ENCODE data around the gene EXOC6B.

The EXOC6B gene

GRCh38 chr2:72155737-72156136 lies 670.1 kb downstream of the EXOC6B start:
- no peak for DNase-seq (ENCODE audit: extremely low spot score)
- ChIA-PET CTCF (interaction anchor here (1.4 to 7.7 kb wide), 3 partner anchors 18 to 233 kb away, joined by 3 to 75 read pairs (median 5); no protein-coding TSS in a partner anchor), POLR2A (no interaction called here)
- no peak for TF ChIP-seq CTCF (IDR thresholded peaks at IDR 0.05; ENCODE audit: control extremely low read depth, extremely low read depth, low read depth, missing control alignments)

GRCh38 chr2:72155151-72155550 lies 670.7 kb downstream of the EXOC6B start:
- no peak for TF ChIP-seq CTCF (IDR thresholded peaks at IDR 0.05; ENCODE audit: control extremely low read depth, extremely low read depth, low read depth, missing control alignments)
- CTCF ChIA-PET: interaction anchor here (7.7 kb wide), 1 partner anchor 232 kb away, joined by 75 read pairs; no protein-coding TSS in a partner anchor
- DNase-seq (ENCODE audit: extremely low spot score): no peak
- POLR2A ChIA-PET: no interaction called here

- TF ChIP-seq CTCF (IDR thresholded peaks at IDR 0.05; ENCODE audit: control extremely low read depth, extremely low read depth, low read depth, missing control alignments): no peak
- no peak for DNase-seq (ENCODE audit: extremely low spot score)
- POLR2A ChIA-PET: no interaction called here
- CTCF ChIA-PET: interaction anchor here (1.4 to 7.7 kb wide), 2 partner anchors 231 to 602 kb away, joined by 4 to 75 read pairs; no protein-coding TSS in a partner anchor
These were observed 671.4 kb downstream of the EXOC6B start for GRCh38 chr2:72154386-72154975.

- POLR2A ChIA-PET: no interaction called here
- CTCF ChIA-PET: interaction anchor here (1.4 to 7.7 kb wide), 3 partner anchors 16 to 602 kb away, joined by 4 to 75 read pairs (median 4); no protein-coding TSS in a partner anchor
- no peak for DNase-seq (ENCODE audit: extremely low spot score)
- TF ChIP-seq CTCF (IDR thresholded peaks at IDR 0.05; ENCODE audit: control extremely low read depth, extremely low read depth, low read depth, missing control alignments): no peak
These were observed 671.9 kb downstream of the EXOC6B start for GRCh38 chr2:72153924-72154323.

- POLR2A ChIA-PET: no interaction called here
- no peak for TF ChIP-seq CTCF (IDR thresholded peaks at IDR 0.05; ENCODE audit: control extremely low read depth, extremely low read depth, low read depth, missing control alignments)
- CTCF ChIA-PET: interaction anchor here (1.4 to 7.7 kb wide), 5 partner anchors 9 to 601 kb away, joined by 4 to 75 read pairs (median 5); no protein-coding TSS in a partner anchor
- no peak for DNase-seq (ENCODE audit: extremely low spot score)
These were observed 672.6 kb downstream of the EXOC6B start for GRCh38 chr2:72153026-72153791.

GRCh38 chr2:72150861-72151356 lies 674.9 kb downstream of the EXOC6B start:
- ChIA-PET POLR2A (no interaction called here), CTCF (interaction anchor here (0.6 to 7.7 kb wide), 19 partner anchors 8 to 1203 kb away, joined by 3 to 75 read pairs (median 3); no protein-coding TSS in a partner anchor)
- TF ChIP-seq CTCF (IDR thresholded peaks at IDR 0.05; ENCODE audit: control extremely low read depth, extremely low read depth, low read depth, missing control alignments): no peak
- no peak for DNase-seq (ENCODE audit: extremely low spot score)

Measured in GM10248 (cell line).